HCEC 1CT (cell line): Measurements from ENCODE around the gene DTD2.
A peak's percentile ranks its signal among the peaks of the same experiment; 100 is the strongest.
"Not testable (repeated sequence)": the region's sequence is repeated elsewhere in the genome, so short reads cannot be mapped to it uniquely, and the experiment has no call there.

Experiments used
- DNase-seq: peaks from one replicate; pipeline ENCODE4 v3.0.0-alpha.2; 2017

Gene DTD2

GRCh38 chr14:31441273-31442111, 15.8 kb downstream of the DTD2 start:
- DNase-seq, result peak; percentile 27

GRCh38 chr14:31440280-31440679, 17.0 kb downstream of the DTD2 start:
- DNase-seq, result no peak

DNA sequence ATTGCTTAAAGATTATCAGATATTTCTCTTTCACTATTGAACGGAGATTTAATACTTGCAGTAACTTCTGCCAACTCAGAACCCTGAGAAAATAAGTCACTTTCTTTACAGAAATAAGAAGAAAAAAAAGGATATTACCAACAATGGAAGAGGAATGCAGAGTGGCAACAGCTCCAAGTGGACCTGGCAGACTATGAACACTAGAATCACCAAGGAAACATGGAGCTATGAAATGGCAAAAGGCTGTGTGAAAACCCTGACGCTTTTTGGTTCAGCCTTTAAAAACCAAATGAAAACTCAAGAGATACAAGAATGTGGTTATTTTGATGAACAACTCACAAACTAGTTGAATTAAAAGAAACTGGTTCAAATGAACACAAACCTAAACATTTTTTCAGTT, 17.7 kb downstream of the DTD2 start:
- no peak for DNase-seq

GRCh38 chr14:31437045-31437691, 20.1 kb downstream of the DTD2 start:
- not testable (repeated sequence) for DNase-seq

- peak; percentile 48 for DNase-seq
Measured at GRCh38 chr14:31435276-31435675, 22.0 kb downstream of the DTD2 start.

DNA sequence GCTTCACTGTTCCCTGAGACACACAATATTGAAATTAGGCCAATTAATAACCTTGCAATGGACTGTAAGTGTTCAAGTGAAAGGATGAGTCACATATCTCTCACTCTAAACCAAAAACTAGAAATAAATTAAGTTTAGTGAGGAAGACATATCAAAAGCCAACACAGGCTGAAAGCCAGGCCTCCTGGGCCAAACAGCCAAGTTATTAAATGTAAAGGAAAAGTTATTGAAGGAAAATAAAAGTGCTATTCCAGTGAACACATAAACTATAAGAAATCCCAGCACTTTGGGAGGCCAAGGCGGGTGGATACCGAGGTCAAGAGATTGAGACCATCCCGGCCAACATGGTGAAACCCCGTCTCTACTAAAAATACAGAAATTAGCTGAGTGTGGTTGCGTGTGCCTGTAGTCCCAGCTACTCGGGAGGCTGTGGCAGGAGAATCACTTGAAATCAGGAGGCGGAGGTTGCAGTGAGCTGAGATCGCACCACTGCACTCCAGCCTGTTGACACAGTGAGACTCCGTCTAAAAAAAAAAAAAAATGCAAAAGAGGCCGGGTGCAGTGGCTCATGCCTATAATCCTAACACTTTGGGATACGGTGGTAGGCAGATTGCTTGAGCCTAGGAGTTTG, 26.6 kb downstream of the DTD2 start:
- DNase-seq, result no peak

GRCh38 chr14:31429791-31430190, 27.5 kb downstream of the DTD2 start:
- no peak for DNase-seq

DNA sequence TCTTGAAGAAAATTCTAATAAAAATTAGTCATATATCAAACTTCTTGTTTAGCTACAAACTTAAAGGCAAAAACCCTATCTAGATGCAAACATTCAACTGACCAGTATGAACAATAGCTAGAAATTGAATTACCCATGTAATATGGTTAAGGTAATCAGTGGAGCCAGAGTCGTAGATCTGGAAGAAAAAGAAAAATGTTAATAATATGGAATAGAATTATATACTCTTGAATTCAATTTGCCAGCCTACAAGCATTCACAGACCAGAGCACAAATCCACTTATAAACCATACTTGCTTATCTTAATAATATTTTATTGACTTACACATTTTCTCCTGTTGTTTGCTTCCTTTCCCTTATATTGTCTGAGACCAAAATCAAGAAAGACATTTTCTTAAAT, 29.3 kb downstream of the DTD2 start:
- no peak for DNase-seq

DNA sequence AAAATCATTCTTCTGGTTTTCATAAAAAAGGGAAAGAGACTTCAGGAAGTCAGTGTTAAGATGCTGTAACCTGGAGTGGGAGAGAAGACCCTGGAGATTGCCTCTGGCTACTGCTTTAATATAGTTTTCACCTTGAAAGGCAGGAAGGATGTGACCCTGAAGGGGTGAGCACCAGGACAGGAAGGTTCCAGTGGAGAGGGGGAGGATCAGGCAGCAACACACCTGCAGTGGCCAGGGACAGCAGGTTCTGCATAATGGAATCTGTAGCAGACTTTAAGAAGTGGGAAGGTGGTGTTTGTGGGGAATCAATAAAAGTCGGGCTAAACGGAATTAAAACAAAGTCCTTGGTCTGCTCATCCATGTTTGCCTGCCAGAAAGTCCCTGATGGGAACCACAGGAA, 30.6 kb downstream of the DTD2 start:
- DNase-seq, result no peak

DNA sequence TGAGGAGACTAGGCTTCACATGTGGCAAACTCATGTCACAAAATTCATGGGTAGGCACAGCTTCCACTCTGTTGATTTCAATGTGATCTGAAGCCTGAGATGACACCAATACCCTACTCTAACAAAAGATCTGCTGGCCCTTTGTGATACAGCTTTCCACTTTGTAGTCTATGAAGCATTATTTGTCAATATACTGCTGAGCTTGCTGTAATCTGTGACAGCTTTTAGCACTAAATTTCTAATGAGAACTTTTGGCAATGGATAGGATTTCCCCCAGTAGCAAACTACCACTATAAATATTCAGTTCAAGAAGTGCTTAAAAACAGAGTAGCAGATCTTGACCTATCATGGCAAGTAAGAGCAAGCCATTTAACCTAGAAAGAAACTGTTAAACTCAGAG, 31.4 kb downstream of the DTD2 start:
- no peak for DNase-seq

GRCh38 chr14:31421200-31421599, 36.1 kb downstream of the DTD2 start:
- no peak for DNase-seq

GRCh38 chr14:31420319-31421111, 36.8 kb downstream of the DTD2 start, which contains the start of gene HEATR5A:
HEATR5A (minus strand) TSS chr14:31420550; CDS start chr14:31402975, 17,575 bp downstream.
- peak; percentile 97 for DNase-seq

GRCh38 chr14:31419967-31420318, 37.4 kb downstream of the DTD2 start:
- DNase-seq, result peak; percentile 59

GRCh38 chr14:31419179-31419966, 37.9 kb downstream of the DTD2 start:
- DNase-seq, result peak; percentile 3

DNA sequence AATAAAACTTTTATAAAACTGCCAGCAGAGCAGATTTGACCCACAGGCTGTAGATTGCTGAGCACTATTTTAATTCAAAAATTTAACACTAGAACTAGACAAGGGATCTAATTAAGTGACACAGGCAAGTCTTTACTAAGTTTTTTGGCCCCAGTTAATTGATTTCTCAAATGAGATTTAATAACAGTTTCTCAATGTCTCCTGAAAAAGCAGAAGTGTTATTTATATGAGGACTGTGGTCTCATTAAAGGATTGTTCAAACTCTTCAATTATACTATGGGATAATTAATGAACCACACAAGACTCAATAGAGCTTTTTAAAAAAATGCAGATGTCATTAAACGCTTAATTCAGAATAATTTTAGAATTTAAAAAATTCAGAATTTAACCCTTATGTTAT, 38.9 kb downstream of the DTD2 start:
- DNase-seq, result no peak

GRCh38 chr14:31414190-31414833, 43.0 kb downstream of the DTD2 start:
- DNase-seq, result peak; percentile 46

DNA sequence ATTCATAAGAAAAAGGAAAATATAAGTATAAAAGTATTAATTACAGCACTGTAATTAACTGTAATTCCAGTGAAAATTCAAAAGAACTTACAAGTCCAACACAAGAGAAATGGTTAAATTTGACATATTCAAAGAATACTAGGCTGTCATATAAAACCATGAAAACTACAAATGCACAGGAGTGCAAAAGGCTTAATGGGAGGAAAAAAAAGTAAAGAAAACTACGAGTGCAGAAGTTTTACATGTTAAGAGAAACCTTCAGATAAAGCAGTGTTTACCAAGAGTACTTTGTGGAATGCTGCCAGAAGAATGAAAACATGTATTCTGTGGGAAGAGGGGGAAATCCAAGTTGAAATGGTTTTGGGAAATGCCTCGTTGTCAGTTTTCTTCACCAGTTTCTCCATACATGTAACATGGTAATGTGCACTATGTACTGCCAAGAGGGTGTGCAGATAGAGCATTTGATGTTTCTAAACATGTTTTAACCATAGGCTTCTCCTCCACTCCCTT, 46.0 kb downstream of the DTD2 start:
- no peak for DNase-seq

GRCh38 chr14:31410048-31410650, 47.2 kb downstream of the DTD2 start:
- DNase-seq, result no peak

- DNase-seq, result no peak
Measured at GRCh38 chr14:31408421-31408820, 48.9 kb downstream of the DTD2 start.

- DNase-seq, result no peak
Measured at GRCh38 chr14:31405599-31406232, 51.6 kb downstream of the DTD2 start.

DNA sequence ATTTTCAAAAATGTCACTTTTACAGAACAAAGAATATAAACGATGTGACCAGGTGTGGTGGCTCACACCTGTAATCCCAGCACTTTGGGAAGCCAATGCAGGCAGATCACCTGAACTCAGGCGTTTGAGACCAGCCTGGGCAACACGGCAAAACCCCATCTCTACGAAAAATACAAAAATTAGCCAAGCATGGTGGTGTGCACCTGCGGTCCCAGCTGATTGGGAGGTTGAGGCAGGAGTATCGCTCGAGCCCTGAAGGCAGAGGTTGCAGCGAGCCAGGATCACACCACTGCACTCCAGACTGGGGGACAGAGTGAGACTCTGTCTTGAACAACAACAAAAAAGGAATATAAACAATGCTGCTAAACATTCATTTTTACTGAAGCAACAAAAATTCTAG, 52.2 kb downstream of the DTD2 start:
- DNase-seq, result no peak
